ENCODE results near the gene JMJD6.

JMJD6 gene

GRCh38 chr17:76706817-76707216 is 19.6 kb downstream of the JMJD6 start:
- TF ChIP-seq CSRNP3 (CRISPR knock-in tag; IDR thresholded peaks at IDR 0.05) (no peak), ZNF70 (CRISPR knock-in tag; IDR thresholded peaks at IDR 0.05) (no peak), POU6F1 (CRISPR knock-in tag; IDR thresholded peaks at IDR 0.05; ENCODE audit: borderline replicate concordance, low read depth) (no peak), TCF4 (CRISPR knock-in tag; IDR thresholded peaks at IDR 0.05; ENCODE audit: borderline replicate concordance) (no peak), ARNTL (CRISPR knock-in tag; IDR thresholded peaks at IDR 0.05; ENCODE audit: borderline replicate concordance, low read depth) (no peak), ZNF565 (CRISPR knock-in tag; conservative IDR thresholded peaks at IDR 0.05; ENCODE audit: low read depth) (no peak), RARB (CRISPR knock-in tag; IDR thresholded peaks at IDR 0.05) (no peak), ESRRG (CRISPR knock-in tag; IDR thresholded peaks at IDR 0.05) (no peak), ISL1 (CRISPR knock-in tag; IDR thresholded peaks at IDR 0.05) (no peak), TSHZ2 (CRISPR knock-in tag; IDR thresholded peaks at IDR 0.05) (no peak), CSDC2 (CRISPR knock-in tag; IDR thresholded peaks at IDR 0.05) (no peak), ZFP3 (CRISPR knock-in tag; IDR thresholded peaks at IDR 0.05) (no peak), SNAI2 (CRISPR knock-in tag; IDR thresholded peaks at IDR 0.05) (no peak)
- no peak for ATAC-seq

GRCh38 chr17:76704805-76705204 is 21.6 kb downstream of the JMJD6 start:
- ATAC-seq = no peak
- TF ChIP-seq PATZ1 (CRISPR knock-in tag; IDR thresholded peaks at IDR 0.05; ENCODE audit: borderline replicate concordance) = no peak
- no peak for TF ChIP-seq ESRRG (CRISPR knock-in tag; IDR thresholded peaks at IDR 0.05)
- no peak for TF ChIP-seq TCF4 (CRISPR knock-in tag; IDR thresholded peaks at IDR 0.05; ENCODE audit: borderline replicate concordance)

- no peak for ATAC-seq
- no peak for TF ChIP-seq RARB (CRISPR knock-in tag; IDR thresholded peaks at IDR 0.05)
These were observed 23.3 kb downstream of the JMJD6 start for GRCh38 chr17:76702941-76703637.

GRCh38 chr17:76702076-76702475 is 24.3 kb downstream of the JMJD6 start:
- no peak for ATAC-seq
- no peak for TF ChIP-seq SNAI2 (CRISPR knock-in tag; IDR thresholded peaks at IDR 0.05)
- no peak for TF ChIP-seq TOX (CRISPR knock-in tag; IDR thresholded peaks at IDR 0.05; ENCODE audit: borderline replicate concordance)
- TF ChIP-seq ISL1 (CRISPR knock-in tag; IDR thresholded peaks at IDR 0.05) = no peak
- no peak for TF ChIP-seq BACH2 (CRISPR knock-in tag; IDR thresholded peaks at IDR 0.05; ENCODE audit: borderline replicate concordance)
- no peak for TF ChIP-seq CSRNP3 (CRISPR knock-in tag; IDR thresholded peaks at IDR 0.05)
- TF ChIP-seq TCF4 (CRISPR knock-in tag; IDR thresholded peaks at IDR 0.05; ENCODE audit: borderline replicate concordance) = no peak
- TF ChIP-seq CSDC2 (CRISPR knock-in tag; IDR thresholded peaks at IDR 0.05) = no peak

All from SK-N-SH treated with all-trans-retinoic acid at 6 μM for 48 hours (cell line).